Vagina (tissue), 2 donors: Measurements from ENCODE around the gene AZIN2.

Experiments
- POLR2A ChIP-seq, 2 donors: fragments of 450-650 bp; IDR thresholded peaks; one replicate each; pipeline ENCODE4 v1.6.1; 2017; ENCODE audit warnings: antibody characterized with exemption in 2 of 2, mild to moderate bottlenecking in 2 of 2, moderate library complexity in 2 of 2
- POLR2AphosphoS5 ChIP-seq, 2 donors: sonication (generic); formaldehyde crosslinking; IDR thresholded peaks; one replicate each; pipeline ENCODE4 v1.9.0; 2017; ENCODE audit warnings: antibody characterized with exemption in 2 of 2, mild to moderate bottlenecking in 2 of 2, low read depth in 1 of 2; ENCODE audit not compliant: insufficient read depth in 1 of 2
- TF ChIP-seq, protein P1 (sequence below), 3 experiments: fragments of 450-650 bp in 2 of 3; fragments of 200-600 bp in 1 of 3; sonication (generic) in 1 of 3; IDR thresholded peaks; one replicate each; pipeline ENCODE4 v1.5.1; 2017 to 2019; ENCODE audit warnings: antibody characterized with exemption in 3 of 3, mild to moderate bottlenecking in 2 of 3, moderate library complexity in 2 of 3

DNA sequence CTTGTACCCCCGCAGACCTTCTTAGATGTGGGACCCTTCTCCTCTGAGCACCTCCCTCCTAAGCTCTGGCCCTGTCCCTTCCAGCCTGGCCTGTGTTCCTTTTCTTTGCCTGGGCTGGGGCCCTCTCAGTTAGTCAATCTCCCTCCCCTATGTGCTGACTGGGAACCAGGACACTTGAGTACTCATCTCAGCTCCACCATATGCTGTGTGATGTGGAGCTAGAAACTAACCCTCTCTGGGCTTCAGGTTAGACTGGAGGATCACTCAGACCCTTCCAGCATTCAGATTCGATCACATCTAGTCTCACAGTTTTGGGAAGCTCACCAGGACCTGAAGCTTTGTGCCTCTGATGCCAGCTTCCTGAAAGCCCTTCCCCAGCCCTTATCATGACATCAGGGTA lies 60.3 kb downstream of the AZIN2 start:
- TF ChIP-seq, protein P1, sequence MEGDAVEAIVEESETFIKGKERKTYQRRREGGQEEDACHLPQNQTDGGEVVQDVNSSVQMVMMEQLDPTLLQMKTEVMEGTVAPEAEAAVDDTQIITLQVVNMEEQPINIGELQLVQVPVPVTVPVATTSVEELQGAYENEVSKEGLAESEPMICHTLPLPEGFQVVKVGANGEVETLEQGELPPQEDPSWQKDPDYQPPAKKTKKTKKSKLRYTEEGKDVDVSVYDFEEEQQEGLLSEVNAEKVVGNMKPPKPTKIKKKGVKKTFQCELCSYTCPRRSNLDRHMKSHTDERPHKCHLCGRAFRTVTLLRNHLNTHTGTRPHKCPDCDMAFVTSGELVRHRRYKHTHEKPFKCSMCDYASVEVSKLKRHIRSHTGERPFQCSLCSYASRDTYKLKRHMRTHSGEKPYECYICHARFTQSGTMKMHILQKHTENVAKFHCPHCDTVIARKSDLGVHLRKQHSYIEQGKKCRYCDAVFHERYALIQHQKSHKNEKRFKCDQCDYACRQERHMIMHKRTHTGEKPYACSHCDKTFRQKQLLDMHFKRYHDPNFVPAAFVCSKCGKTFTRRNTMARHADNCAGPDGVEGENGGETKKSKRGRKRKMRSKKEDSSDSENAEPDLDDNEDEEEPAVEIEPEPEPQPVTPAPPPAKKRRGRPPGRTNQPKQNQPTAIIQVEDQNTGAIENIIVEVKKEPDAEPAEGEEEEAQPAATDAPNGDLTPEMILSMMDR (IDR thresholded peaks at IDR 0.05) = no peak
- TF ChIP-seq POLR2A (IDR thresholded peaks at IDR 0.05) = no peak
- TF ChIP-seq POLR2AphosphoS5 (IDR thresholded peaks at IDR 0.05; ENCODE audit: insufficient read depth in 1 of 2, low read depth in 1 of 2) = no peak
